ENCODE measurements around the gene TLR4. TPM values are rescaled to one million over a fixed set of nuclear protein-coding genes. Genes with fewer than 3 reads are reported as not detected.

Gene TLR4
- total RNA-seq, 1 donor from 2014 or later: 1.7 TPM

- Mint-ChIP-seq H3K9me3 (no peaks in the 10 kb centered on the region), H3K4me3 (no peak overlapping the region), H3K27ac (no peak overlapping the region), H3K36me3 (no peaks in the 10 kb centered on the region), H3K4me1 (no peaks in the 10 kb centered on the region), H3K27me3 (ENCODE audit: low read depth) (peaks cover 13% of the 10 kb centered on the region)
- no peak for DNase-seq (ENCODE audit: low spot score in 2 of 2, unreplicated experiment in 2 of 2)
- TF ChIP-seq CTCF (IDR thresholded peaks at IDR 0.05; ENCODE audit: unreplicated experiment): no peak
Observed at GRCh38 chr9:117671468-117671867, 32.7 kb upstream of the TLR4 start.

- H3K27ac Mint-ChIP-seq: no peak overlapping the region
- TF ChIP-seq CTCF (IDR thresholded peaks at IDR 0.05; ENCODE audit: unreplicated experiment): no peak
- no peaks in the 10 kb centered on the region for H3K36me3 Mint-ChIP-seq
- DNase-seq (ENCODE audit: low spot score in 2 of 2, unreplicated experiment in 2 of 2): no peak
- no peak overlapping the region for H3K4me3 Mint-ChIP-seq
- H3K27me3 Mint-ChIP-seq (ENCODE audit: low read depth): peaks cover 13% of the 10 kb centered on the region
- H3K4me1 Mint-ChIP-seq: no peaks in the 10 kb centered on the region
- H3K9me3 Mint-ChIP-seq: no peaks in the 10 kb centered on the region
Observed at GRCh38 chr9:117672369-117672768, 31.8 kb upstream of the TLR4 start.

GRCh38 chr9:117677572-117677971, 26.6 kb upstream of the TLR4 start:
- Mint-ChIP-seq H3K36me3 (no peaks in the 10 kb centered on the region), H3K4me1 (no peaks in the 10 kb centered on the region), H3K27me3 (ENCODE audit: low read depth) (peaks cover 18% of the 10 kb centered on the region), H3K27ac (no peak overlapping the region), H3K4me3 (no peak overlapping the region), H3K9me3 (no peaks in the 10 kb centered on the region)
- no peak for TF ChIP-seq CTCF (IDR thresholded peaks at IDR 0.05; ENCODE audit: unreplicated experiment)
- no peak for DNase-seq (ENCODE audit: low spot score in 2 of 2, unreplicated experiment in 2 of 2)

- no peak for TF ChIP-seq CTCF (IDR thresholded peaks at IDR 0.05; ENCODE audit: unreplicated experiment)
- Mint-ChIP-seq H3K27ac (no peak overlapping the region), H3K4me3 (no peak overlapping the region), H3K27me3 (ENCODE audit: low read depth) (peaks cover 13% of the 10 kb centered on the region), H3K36me3 (no peaks in the 10 kb centered on the region), H3K9me3 (no peaks in the 10 kb centered on the region), H3K4me1 (no peaks in the 10 kb centered on the region)
- DNase-seq (ENCODE audit: low spot score in 2 of 2, unreplicated experiment in 2 of 2): no peak
Observed at GRCh38 chr9:117678871-117679270, 25.3 kb upstream of the TLR4 start.

- H3K4me1 Mint-ChIP-seq: no peaks in the 10 kb centered on the region
- no peaks in the 10 kb centered on the region for H3K36me3 Mint-ChIP-seq
- TF ChIP-seq CTCF (IDR thresholded peaks at IDR 0.05; ENCODE audit: unreplicated experiment): no peak
- no peaks in the 10 kb centered on the region for H3K9me3 Mint-ChIP-seq
- peaks cover 17% of the 10 kb centered on the region for H3K27me3 Mint-ChIP-seq (ENCODE audit: low read depth)
- no peak overlapping the region for H3K4me3 Mint-ChIP-seq
- DNase-seq (ENCODE audit: low spot score in 2 of 2, unreplicated experiment in 2 of 2): no peak
- no peak overlapping the region for H3K27ac Mint-ChIP-seq
Observed at GRCh38 chr9:117679416-117679815, 24.8 kb upstream of the TLR4 start.

- no peak for TF ChIP-seq CTCF (IDR thresholded peaks at IDR 0.05; ENCODE audit: unreplicated experiment)
- no peaks in the 10 kb centered on the region for H3K9me3 Mint-ChIP-seq
- H3K36me3 Mint-ChIP-seq: no peaks in the 10 kb centered on the region
- H3K4me1 Mint-ChIP-seq: no peaks in the 10 kb centered on the region
- no peak overlapping the region for H3K4me3 Mint-ChIP-seq
- H3K27me3 Mint-ChIP-seq (ENCODE audit: low read depth): peaks cover 21% of the 10 kb centered on the region
- no peak overlapping the region for H3K27ac Mint-ChIP-seq
- no peak for DNase-seq (ENCODE audit: low spot score in 2 of 2, unreplicated experiment in 2 of 2)
Observed at GRCh38 chr9:117681888-117682287, 22.3 kb upstream of the TLR4 start.
